ENCODE data around the gene COL23A1.

The COL23A1 gene

GRCh38 chr5:178413988-178414387 is 176.2 kb downstream of the COL23A1 start (continued):
- peak; percentile 37; the same call in 1 of the 2 replicates for TF ChIP-seq TRIM28 (IDR thresholded peaks at IDR 0.05; ENCODE audit: borderline replicate concordance, low read length)
- no peak for TF ChIP-seq ZNF155 (tag by site-specific recombination; IDR thresholded peaks at IDR 0.05)
- no peak for TF ChIP-seq ZNF548 (tag by site-specific recombination; IDR thresholded peaks at IDR 0.05)
- no peak for TF ChIP-seq BCL11A (tag by site-specific recombination; IDR thresholded peaks at IDR 0.05; ENCODE audit: low read depth)

DNA sequence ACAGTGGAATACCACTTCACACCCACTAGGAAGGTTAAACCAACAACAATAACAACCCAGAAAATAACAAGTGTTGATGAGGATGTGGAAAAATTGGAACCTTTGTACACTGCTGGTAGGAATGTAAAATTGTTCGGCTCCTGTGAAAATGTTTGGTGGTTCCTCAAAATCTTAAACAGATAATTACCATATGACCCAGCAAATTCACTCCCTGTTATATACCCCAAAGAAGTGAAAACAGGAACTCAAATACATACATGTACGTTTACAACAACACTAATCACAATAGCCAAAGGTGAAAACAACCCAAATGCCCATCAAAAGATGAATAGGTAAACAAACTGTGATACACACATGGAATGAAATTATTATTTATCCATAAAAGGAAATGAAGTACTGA is 179.1 kb downstream of the COL23A1 start:
- Histone ChIP-seq H3K27ac (ENCODE audit: extremely low read depth, low read depth, low read length) (no peak overlapping the region), H3K4me3 (ENCODE audit: low read depth, low read length) (no peak overlapping the region), H3K4me1 (ENCODE audit: control insufficient read depth, insufficient read depth, low read length) (no peaks in the 10 kb centered on the region), H3K36me3 (ENCODE audit: control insufficient read depth in 2 of 2, insufficient read depth in 1 of 2, low read length in 2 of 2) (no peaks in the 10 kb centered on the region), H3K9me3 (ENCODE audit: control insufficient read depth, insufficient read depth, low read depth, low read length) (no peaks in the 10 kb centered on the region; the same call in 1 of the 2 replicates)
- TF ChIP-seq ZNF155 (tag by site-specific recombination; IDR thresholded peaks at IDR 0.05) (no peak), PRDM2 (tag by site-specific recombination; IDR thresholded peaks at IDR 0.05; ENCODE audit: borderline replicate concordance) (no peak), ZNF777 (tag by site-specific recombination; IDR thresholded peaks at IDR 0.05; ENCODE audit: borderline replicate concordance) (no peak), ZNF645 (tag by site-specific recombination; IDR thresholded peaks at IDR 0.05) (no peak), ZNF26 (tag by site-specific recombination; IDR thresholded peaks at IDR 0.05) (no peak), FEZF1 (tag by site-specific recombination; IDR thresholded peaks at IDR 0.05) (no peak), ZNF704 (tag by site-specific recombination; IDR thresholded peaks at IDR 0.05) (no peak)
- POLR2A ChIA-PET, result no interaction called here
- CTCF ChIA-PET, result no interaction called here

DNA sequence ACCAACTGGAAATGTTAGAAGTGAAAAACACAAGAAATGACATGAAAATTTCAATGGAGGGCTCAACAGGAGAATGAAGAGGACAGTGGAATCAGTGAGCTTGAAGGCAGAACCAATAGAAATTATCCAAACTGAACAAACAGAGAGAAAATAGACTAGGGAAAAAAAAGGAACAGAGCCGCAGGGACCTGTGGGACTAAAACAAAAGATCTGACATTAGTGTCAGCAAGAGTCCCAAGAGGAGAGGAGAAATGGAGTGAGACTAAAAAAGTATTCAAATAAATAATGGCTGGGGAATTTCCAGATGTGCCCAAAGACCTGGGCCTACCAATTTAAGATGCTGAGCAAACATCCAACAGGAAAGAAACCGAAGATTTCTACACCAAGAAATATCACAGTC is 182.5 kb downstream of the COL23A1 start:
- ChIA-PET POLR2A (no interaction called here), CTCF (interaction anchor here (0.8 kb wide), 1 partner anchor 30 kb away, joined by 4 read pairs; no protein-coding TSS in a partner anchor)

More for the DNA sequence above, 182.5 kb downstream of the COL23A1 start:
- Histone ChIP-seq H3K36me3 (ENCODE audit: control insufficient read depth in 2 of 2, insufficient read depth in 1 of 2, low read length in 2 of 2) (no peaks in the 10 kb centered on the region), H3K9me3 (ENCODE audit: control insufficient read depth, insufficient read depth, low read depth, low read length) (no peaks in the 10 kb centered on the region; the same call in 1 of the 2 replicates), H3K4me3 (ENCODE audit: low read depth, low read length) (no peak overlapping the region), H3K27ac (ENCODE audit: extremely low read depth, low read depth, low read length) (no peak overlapping the region), H3K4me1 (ENCODE audit: control insufficient read depth, insufficient read depth, low read length) (peaks cover 8% of the 10 kb centered on the region; the same call in 1 of the 2 replicates)
- peak; percentile 90 for TF ChIP-seq SETDB1 (IDR thresholded peaks at IDR 0.05; ENCODE audit: insufficient read length, low read length)
- TF ChIP-seq ZNF433 (tag by site-specific recombination; IDR thresholded peaks at IDR 0.05; ENCODE audit: low read depth), result no peak
- no peak for TF ChIP-seq ZSCAN23 (tag by site-specific recombination; IDR thresholded peaks at IDR 0.05)
- TF ChIP-seq TRIM28 (IDR thresholded peaks at IDR 0.05; ENCODE audit: borderline replicate concordance, low read length), result peak; percentile 84
- TF ChIP-seq ZBTB17 (tag by site-specific recombination; IDR thresholded peaks at IDR 0.05), result no peak
- TF ChIP-seq GLI2 (tag by site-specific recombination; IDR thresholded peaks at IDR 0.05; ENCODE audit: borderline replicate concordance, low read depth), result no peak

Measured in HEK293 (cell line).